HG02885 (cell line): ENCODE results near the gene FGF9.

Source experiments
- ATAC-seq: cut with Tn5 transposase; IDR thresholded peaks from one replicate; pipeline ENCODE4 v1.9.1; 2021; ENCODE audit warnings: mild to moderate bottlenecking; ENCODE audit not compliant: unreplicated experiment, poor library complexity

Gene FGF9

GRCh38 chr13:21703846-21704245 is 33.0 kb downstream of the FGF9 start:
- no peak for ATAC-seq

GRCh38 chr13:21707586-21707985 is 36.7 kb downstream of the FGF9 start:
- no peak for ATAC-seq

- ATAC-seq, result no peak
Observed at GRCh38 chr13:21709697-21710096, 38.8 kb downstream of the FGF9 start.

- no peak for ATAC-seq
Observed at GRCh38 chr13:21710163-21710562, 39.3 kb downstream of the FGF9 start.

- ATAC-seq, result no peak
Observed at GRCh38 chr13:21717817-21718216, 46.9 kb downstream of the FGF9 start.

- no peak for ATAC-seq
Observed at GRCh38 chr13:21719463-21719862, 48.6 kb downstream of the FGF9 start.

- ATAC-seq, result no peak
Observed at GRCh38 chr13:21723807-21724505, 53.1 kb downstream of the FGF9 start.

GRCh38 chr13:21730186-21730880 is 59.5 kb downstream of the FGF9 start:
- ATAC-seq, result no peak

- ATAC-seq, result no peak
Observed at GRCh38 chr13:21733475-21734263, 62.8 kb downstream of the FGF9 start.

- ATAC-seq, result no peak
Observed at GRCh38 chr13:21734961-21735360, 64.1 kb downstream of the FGF9 start.

GRCh38 chr13:21735701-21736401 is 65.0 kb downstream of the FGF9 start:
- ATAC-seq, result no peak

- ATAC-seq, result no peak
Observed at GRCh38 chr13:21736926-21737325, 66.1 kb downstream of the FGF9 start.

- no peak for ATAC-seq
Observed at GRCh38 chr13:21738630-21739029, 67.8 kb downstream of the FGF9 start.

- ATAC-seq, result no peak
Observed at GRCh38 chr13:21739771-21740170, 68.9 kb downstream of the FGF9 start.

- no peak for ATAC-seq
Observed at GRCh38 chr13:21741396-21741979, 70.6 kb downstream of the FGF9 start.

- no peak for ATAC-seq
Observed at GRCh38 chr13:21742096-21742495, 71.2 kb downstream of the FGF9 start.

GRCh38 chr13:21744149-21744548 is 73.3 kb downstream of the FGF9 start:
- no peak for ATAC-seq

- ATAC-seq, result no peak
Observed at GRCh38 chr13:21745307-21745706, 74.4 kb downstream of the FGF9 start.

- no peak for ATAC-seq
Observed at GRCh38 chr13:21747456-21747855, 76.6 kb downstream of the FGF9 start.

GRCh38 chr13:21748166-21748565 is 77.3 kb downstream of the FGF9 start:
- ATAC-seq, result no peak
